ENCODE results near the gene ACP2. TPM values are rescaled to one million over a fixed set of nuclear protein-coding genes. Genes with fewer than 3 reads are reported as not detected.

The ACP2 gene
- total and polyA plus RNA-seq, 9 of the 15 experiments (the other 6 are each of a cell fraction or from before 2014, with no cell fraction given), result 1.9 to 20.0 (median 11.6) TPM

- TF ChIP-seq, protein P1, sequence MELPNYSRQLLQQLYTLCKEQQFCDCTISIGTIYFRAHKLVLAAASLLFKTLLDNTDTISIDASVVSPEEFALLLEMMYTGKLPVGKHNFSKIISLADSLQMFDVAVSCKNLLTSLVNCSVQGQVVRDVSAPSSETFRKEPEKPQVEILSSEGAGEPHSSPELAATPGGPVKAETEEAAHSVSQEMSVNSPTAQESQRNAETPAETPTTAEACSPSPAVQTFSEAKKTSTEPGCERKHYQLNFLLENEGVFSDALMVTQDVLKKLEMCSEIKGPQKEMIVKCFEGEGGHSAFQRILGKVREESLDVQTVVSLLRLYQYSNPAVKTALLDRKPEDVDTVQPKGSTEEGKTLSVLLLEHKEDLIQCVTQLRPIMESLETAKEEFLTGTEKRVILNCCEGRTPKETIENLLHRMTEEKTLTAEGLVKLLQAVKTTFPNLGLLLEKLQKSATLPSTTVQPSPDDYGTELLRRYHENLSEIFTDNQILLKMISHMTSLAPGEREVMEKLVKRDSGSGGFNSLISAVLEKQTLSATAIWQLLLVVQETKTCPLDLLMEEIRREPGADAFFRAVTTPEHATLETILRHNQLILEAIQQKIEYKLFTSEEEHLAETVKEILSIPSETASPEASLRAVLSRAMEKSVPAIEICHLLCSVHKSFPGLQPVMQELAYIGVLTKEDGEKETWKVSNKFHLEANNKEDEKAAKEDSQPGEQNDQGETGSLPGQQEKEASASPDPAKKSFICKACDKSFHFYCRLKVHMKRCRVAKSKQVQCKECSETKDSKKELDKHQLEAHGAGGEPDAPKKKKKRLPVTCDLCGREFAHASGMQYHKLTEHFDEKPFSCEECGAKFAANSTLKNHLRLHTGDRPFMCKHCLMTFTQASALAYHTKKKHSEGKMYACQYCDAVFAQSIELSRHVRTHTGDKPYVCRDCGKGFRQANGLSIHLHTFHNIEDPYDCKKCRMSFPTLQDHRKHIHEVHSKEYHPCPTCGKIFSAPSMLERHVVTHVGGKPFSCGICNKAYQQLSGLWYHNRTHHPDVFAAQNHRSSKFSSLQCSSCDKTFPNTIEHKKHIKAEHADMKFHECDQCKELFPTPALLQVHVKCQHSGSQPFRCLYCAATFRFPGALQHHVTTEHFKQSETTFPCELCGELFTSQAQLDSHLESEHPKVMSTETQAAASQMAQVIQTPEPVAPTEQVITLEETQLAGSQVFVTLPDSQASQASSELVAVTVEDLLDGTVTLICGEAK (IDR thresholded peaks at IDR 0.05), result no peak
- TF ChIP-seq, protein P1 (CRISPR knock-in tag; IDR thresholded peaks at IDR 0.05), result no peak
- TF ChIP-seq NR2C2 (CRISPR knock-in tag; IDR thresholded peaks at IDR 0.05), result no peak
- no peak for TF ChIP-seq NR2C2 (tag; IDR thresholded peaks at IDR 0.05)
- no peak for TF ChIP-seq THRB (CRISPR knock-in tag; conservative IDR thresholded peaks at IDR 0.05)
These were observed 29.4 kb upstream of the ACP2 start (continued) for GRCh38 chr11:47278058-47278457.

Measured in K562 (cell line).